ENCODE results near the gene MTMR11.
"Not testable (repeated sequence)": the region's sequence is repeated elsewhere in the genome, so short reads cannot be mapped to it uniquely, and the experiment has no call there.

- TF ChIP-seq EZH2 (IDR thresholded peaks at IDR 0.05; ENCODE audit: borderline replicate concordance, low read depth, low read length, severe bottlenecking); CTCF (IDR thresholded peaks at IDR 0.05; ENCODE audit: borderline replicate concordance, extremely low read depth, low read length, poor library complexity, severe bottlenecking): not testable (repeated sequence)
Measured at GRCh38 chr1:149887196-149887455, 49.6 kb downstream of the MTMR11 start.

All from DND-41 (cell line).